Loucy (cell line): ENCODE measurements around the gene CWC22.

Experiments
- EZH2phosphoT487 ChIP-seq: fragments of 200-600 bp; IDR thresholded peaks from 2 replicates; pipeline ENCODE4 v1.6.1; 2018; ENCODE audit warnings: antibody characterized with exemption, mild to moderate bottlenecking, moderate library complexity, borderline replicate concordance
- TF ChIP-seq, protein P1 (sequence below): fragments of 200-600 bp; sonication (generic); conservative IDR thresholded peaks from 2 replicates; pipeline ENCODE4 v1.5.1; 2014; ENCODE audit warnings: mild to moderate bottlenecking, antibody characterized with exemption, low read length

DNA sequence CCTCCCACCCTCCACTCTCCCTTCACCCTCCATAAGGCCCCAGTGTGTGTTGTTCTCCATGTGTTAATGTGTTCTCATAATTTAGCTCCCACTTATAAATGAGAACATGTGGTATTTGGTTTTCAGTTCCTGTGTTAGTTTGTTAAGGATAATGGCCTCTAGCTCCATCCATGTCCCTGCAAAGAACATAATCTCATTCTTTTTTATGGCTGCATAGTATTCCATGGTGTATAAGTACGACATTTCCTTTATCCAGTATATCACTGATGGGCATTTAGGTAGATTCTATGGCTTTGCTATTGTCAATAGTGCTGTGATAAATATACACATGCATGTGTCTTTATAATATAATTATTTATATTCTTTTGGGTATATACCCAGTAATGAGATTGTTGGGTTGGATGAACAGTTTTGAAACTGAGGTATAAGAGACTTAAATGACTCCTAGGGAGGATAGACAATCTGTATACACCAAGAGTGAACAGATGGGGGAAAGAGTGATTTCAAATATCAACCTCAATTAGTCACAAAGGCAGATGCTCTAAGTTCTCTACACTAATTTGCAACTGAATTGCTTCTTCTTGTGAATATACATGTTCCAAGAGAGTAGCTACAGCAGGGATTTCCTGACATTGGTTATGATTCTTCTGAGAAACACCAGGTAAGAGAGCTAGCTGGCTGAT is 23.7 kb downstream of the CWC22 start:
- TF ChIP-seq, protein P1, sequence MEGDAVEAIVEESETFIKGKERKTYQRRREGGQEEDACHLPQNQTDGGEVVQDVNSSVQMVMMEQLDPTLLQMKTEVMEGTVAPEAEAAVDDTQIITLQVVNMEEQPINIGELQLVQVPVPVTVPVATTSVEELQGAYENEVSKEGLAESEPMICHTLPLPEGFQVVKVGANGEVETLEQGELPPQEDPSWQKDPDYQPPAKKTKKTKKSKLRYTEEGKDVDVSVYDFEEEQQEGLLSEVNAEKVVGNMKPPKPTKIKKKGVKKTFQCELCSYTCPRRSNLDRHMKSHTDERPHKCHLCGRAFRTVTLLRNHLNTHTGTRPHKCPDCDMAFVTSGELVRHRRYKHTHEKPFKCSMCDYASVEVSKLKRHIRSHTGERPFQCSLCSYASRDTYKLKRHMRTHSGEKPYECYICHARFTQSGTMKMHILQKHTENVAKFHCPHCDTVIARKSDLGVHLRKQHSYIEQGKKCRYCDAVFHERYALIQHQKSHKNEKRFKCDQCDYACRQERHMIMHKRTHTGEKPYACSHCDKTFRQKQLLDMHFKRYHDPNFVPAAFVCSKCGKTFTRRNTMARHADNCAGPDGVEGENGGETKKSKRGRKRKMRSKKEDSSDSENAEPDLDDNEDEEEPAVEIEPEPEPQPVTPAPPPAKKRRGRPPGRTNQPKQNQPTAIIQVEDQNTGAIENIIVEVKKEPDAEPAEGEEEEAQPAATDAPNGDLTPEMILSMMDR: no peak
- TF ChIP-seq EZH2phosphoT487: no peak
